Measurements from ENCODE around the gene DRAM1.
"Not testable (repeated sequence)": the region's sequence is repeated elsewhere in the genome, so short reads cannot be mapped to it uniquely, and the experiment has no call there.

The DRAM1 gene

GRCh38 chr12:101862245-101862644 is 15.1 kb upstream of the DRAM1 start:
- no peak for TF ChIP-seq CTCF (IDR thresholded peaks at IDR 0.05)
- peaks cover 26 to 30% of the 10 kb centered on the region in 2 experiments for H3K4me1 ChIP-seq (ENCODE audit: control insufficient read depth in 1 of 2, insufficient read depth in 1 of 2, low read depth in 1 of 2, low read length in 1 of 2)
- no peaks in the 10 kb centered on the region for H3K36me3 ChIP-seq
- H3K27ac ChIP-seq, result no peak overlapping the region
- no peaks in the 10 kb centered on the region for H3K27me3 ChIP-seq
- H3K9me3 ChIP-seq, result no peaks in the 10 kb centered on the region
- no peak overlapping the region for H3K4me3 ChIP-seq (ENCODE audit: low read depth in 1 of 2, low read length in 1 of 2)

DNA sequence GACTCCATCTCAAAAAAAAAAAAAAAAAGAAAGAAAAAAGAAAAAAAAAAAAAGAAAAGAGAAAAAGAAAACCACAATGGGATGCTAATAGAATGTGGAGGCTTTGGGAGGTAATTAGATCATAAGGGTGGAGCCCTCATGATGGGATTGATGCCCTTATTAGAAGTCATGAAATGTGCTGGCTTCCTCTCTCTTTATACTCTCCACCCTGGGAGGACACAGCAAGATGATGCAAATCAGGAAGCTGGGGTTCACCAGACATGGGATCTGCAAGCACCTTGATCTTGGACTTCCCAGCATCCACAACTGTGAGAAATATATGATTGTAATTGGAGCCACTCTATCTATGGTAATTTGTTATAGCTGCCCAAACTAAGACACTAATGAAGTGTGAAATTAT is 13.4 kb upstream of the DRAM1 start:
- no peak for TF ChIP-seq CTCF (IDR thresholded peaks at IDR 0.05)

DNA sequence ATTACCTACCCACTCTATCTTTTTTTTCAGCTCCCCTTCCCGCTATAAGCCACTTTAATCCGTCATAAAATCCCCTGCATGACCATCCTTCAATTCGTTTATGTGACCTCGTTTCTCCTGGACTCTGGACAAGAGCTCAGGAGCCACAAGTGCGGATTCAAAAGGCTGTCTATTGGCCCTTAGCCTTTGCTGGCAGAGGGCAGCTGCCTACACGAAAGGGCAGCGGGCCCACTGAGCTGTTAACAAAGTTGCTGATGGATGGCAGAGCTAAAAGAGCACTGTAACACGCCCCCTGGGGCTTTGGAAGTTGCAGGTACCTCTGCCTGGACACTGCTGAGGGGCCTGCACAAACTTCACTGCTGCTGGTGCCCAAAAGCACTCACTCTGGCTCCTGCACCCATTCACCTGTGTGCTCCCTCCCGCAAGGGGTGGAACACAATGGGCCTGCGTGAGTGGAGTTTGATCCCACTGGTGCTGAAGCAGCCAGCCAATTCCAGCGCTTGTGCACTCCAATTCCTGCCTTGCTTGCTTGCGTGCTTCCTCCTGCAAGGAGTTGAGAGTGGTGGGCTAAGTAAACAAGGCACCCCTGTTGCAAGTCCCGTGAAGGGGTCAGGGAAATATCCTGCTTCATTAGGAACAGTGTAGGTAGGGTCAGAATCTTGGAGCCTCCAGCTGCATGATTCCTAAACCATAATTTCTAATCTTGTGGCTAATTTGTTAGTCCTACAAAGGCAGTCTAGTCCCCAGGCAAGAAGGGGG is 10.6 kb upstream of the DRAM1 start:
- TF ChIP-seq CTCF (IDR thresholded peaks at IDR 0.05), result no peak
- H3K4me1 ChIP-seq (ENCODE audit: control insufficient read depth in 1 of 2, insufficient read depth in 1 of 2, low read depth in 1 of 2, low read length in 1 of 2), result peaks cover 13 to 20% of the 10 kb centered on the region in 2 experiments
- no peaks in the 10 kb centered on the region for H3K36me3 ChIP-seq
- no peak overlapping the region for H3K4me3 ChIP-seq (ENCODE audit: low read depth in 1 of 2, low read length in 1 of 2)
- H3K9me3 ChIP-seq, result no peaks in the 10 kb centered on the region
- H3K27me3 ChIP-seq, result no peaks in the 10 kb centered on the region
- H3K27ac ChIP-seq, result peak overlapping the region; percentile 56

More for the DNA sequence above, 13.4 kb upstream of the DRAM1 start:
- H3K27me3 ChIP-seq, result no peaks in the 10 kb centered on the region
- no peak overlapping the region for H3K4me3 ChIP-seq (ENCODE audit: low read depth in 1 of 2, low read length in 1 of 2)
- no peaks in the 10 kb centered on the region for H3K9me3 ChIP-seq
- peaks cover 13 to 18% of the 10 kb centered on the region in 2 experiments for H3K4me1 ChIP-seq (ENCODE audit: control insufficient read depth in 1 of 2, insufficient read depth in 1 of 2, low read depth in 1 of 2, low read length in 1 of 2)
- peak overlapping the region; percentile 16 for H3K27ac ChIP-seq
- no peaks in the 10 kb centered on the region for H3K36me3 ChIP-seq

- H3K27me3 ChIP-seq; H3K27ac ChIP-seq; H3K9me3 ChIP-seq; H3K36me3 ChIP-seq; H3K4me3 ChIP-seq (ENCODE audit: low read depth in 1 of 2, low read length in 1 of 2): not testable (repeated sequence)
- H3K4me1 ChIP-seq (ENCODE audit: control insufficient read depth in 1 of 2, insufficient read depth in 1 of 2, low read depth in 1 of 2, low read length in 1 of 2), result peaks cover 13 to 20% of the 10 kb centered on the region in 2 experiments
Observed at GRCh38 chr12:101867619-101868018, 9.8 kb upstream of the DRAM1 start.

- no peaks in the 10 kb centered on the region for H3K36me3 ChIP-seq
- H3K27ac ChIP-seq, result no peak overlapping the region
- no peak overlapping the region for H3K4me3 ChIP-seq (ENCODE audit: low read depth in 1 of 2, low read length in 1 of 2)
- no peaks in the 10 kb centered on the region for H3K9me3 ChIP-seq
- peaks cover 14 to 20% of the 10 kb centered on the region in 2 experiments for H3K4me1 ChIP-seq (ENCODE audit: control insufficient read depth in 1 of 2, insufficient read depth in 1 of 2, low read depth in 1 of 2, low read length in 1 of 2)
- H3K27me3 ChIP-seq, result no peaks in the 10 kb centered on the region
- TF ChIP-seq CTCF (IDR thresholded peaks at IDR 0.05), result no peak
Observed at GRCh38 chr12:101870925-101871324, 6.5 kb upstream of the DRAM1 start.

DNA sequence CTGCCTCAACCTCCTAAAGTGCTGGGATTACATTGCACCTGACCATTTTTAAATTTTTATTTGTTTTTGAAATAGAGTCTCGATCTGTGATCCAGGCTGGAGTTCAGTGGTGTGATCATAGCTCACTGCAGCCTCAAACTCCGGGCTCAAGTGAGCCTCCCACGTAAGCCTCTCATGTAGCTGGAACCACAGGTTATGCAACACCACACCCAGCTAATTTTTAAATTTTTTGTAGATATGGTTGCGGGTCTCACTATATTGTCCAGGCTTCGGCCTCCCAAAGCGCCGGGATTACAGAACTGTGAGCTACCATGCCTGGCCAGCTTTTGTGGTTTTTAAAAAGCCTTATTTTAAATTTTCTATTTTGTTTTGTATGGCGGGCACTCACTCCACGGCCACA is 2.2 kb upstream of the DRAM1 start:
- Histone ChIP-seq H3K36me3 (no peaks in the 10 kb centered on the region), H3K4me1 (ENCODE audit: control insufficient read depth in 1 of 2, insufficient read depth in 1 of 2, low read depth in 1 of 2, low read length in 1 of 2) (peaks cover 31 to 44% of the 10 kb centered on the region in 2 experiments), H3K27me3 (no peaks in the 10 kb centered on the region), H3K27ac (peak overlapping the region; percentile 57), H3K9me3 (no peaks in the 10 kb centered on the region), H3K4me3 (ENCODE audit: low read depth in 1 of 2, low read length in 1 of 2) (no peak overlapping the region)
- no peak for TF ChIP-seq CTCF (IDR thresholded peaks at IDR 0.05)

Data from neutrophil (primary cell).